GM19238 (cell line): ENCODE measurements around the gene SCAND1.
"Not testable (repeated sequence)": the region's sequence is repeated elsewhere in the genome, so short reads cannot be mapped to it uniquely, and the experiment has no call there.

Source experiments
- DNase-seq: peaks from one replicate; pipeline ENCODE4 v3.0.0; 2011; ENCODE audit warnings: low spot score; ENCODE audit not compliant: insufficient read length

Gene SCAND1

DNA sequence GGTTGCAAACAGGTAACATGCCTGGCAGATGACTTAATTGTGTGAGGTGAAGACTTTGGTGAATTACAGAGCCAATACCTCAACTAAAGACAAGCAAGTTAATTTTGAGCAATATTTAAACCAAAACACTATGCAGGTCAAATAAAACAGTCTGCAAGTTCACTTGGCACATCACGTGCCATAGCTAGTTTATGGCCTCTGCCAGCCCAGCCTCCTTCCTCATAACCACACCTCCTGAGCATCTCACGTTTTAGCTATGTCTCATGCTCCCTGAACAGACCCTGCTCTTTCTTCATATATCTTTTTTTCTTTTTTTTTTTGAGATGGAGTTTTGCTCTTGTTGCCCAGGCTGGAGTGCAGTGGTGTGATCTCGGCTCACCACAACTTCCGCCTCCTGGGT is 9.6 kb upstream of the SCAND1 start:
- no peak for DNase-seq

DNA sequence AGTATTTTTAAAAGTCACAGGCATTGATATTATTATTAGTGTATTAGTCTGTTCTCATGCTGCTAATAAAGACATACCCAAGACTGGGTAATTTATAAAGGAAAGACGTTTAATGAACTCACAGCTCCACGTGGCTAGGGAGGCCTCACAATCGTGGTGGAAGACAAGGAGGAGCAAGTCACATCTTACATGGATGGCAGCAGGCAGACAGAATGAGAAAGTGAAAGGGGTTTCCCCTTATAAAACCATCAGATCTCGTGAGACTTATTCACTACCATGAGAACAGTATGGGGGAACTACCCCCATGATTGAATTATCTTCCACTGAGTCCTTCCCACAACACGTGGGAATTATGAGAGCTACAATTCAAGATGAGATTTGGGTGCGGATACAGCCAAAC is 5.0 kb upstream of the SCAND1 start:
- DNase-seq, result not testable (repeated sequence)

DNA sequence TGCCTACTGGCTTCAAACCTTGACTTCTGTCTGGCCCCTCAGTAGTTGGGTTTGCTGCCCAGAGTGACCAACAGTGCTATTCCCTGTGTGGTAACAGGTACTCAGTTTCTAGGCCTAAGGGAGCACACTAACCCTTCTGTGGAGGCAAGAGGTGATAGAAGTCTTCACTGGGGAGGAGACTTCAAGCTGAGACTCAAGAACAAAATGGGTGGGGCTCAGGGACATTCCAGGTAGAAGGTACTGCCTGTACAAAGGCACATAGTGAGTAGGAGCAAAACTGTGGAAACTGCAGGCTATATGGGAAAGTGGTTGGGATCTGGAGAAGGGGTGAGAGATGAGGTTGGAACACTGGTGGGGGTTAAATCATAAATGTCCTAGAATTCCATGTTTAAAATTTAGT is 2.3 kb upstream of the SCAND1 start:
- no peak for DNase-seq

DNA sequence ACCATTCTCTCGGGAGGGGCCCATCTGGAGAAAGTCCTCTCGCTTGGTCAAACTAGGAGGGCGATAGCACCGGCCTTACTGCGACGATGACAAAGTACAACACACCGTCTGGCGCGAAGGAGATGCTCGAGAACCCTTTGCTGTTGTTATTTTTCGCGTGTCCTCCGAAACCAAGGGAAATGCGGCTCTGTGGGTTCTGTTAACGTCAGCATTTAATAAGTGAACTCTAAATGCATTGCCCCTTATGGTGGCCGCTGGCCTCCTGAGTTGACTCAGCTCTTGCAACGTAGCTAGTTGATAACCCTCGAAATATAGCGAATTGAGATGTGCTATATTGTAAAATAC is 577 bp upstream of the SCAND1 start:
- peak; percentile 17 for DNase-seq

DNA sequence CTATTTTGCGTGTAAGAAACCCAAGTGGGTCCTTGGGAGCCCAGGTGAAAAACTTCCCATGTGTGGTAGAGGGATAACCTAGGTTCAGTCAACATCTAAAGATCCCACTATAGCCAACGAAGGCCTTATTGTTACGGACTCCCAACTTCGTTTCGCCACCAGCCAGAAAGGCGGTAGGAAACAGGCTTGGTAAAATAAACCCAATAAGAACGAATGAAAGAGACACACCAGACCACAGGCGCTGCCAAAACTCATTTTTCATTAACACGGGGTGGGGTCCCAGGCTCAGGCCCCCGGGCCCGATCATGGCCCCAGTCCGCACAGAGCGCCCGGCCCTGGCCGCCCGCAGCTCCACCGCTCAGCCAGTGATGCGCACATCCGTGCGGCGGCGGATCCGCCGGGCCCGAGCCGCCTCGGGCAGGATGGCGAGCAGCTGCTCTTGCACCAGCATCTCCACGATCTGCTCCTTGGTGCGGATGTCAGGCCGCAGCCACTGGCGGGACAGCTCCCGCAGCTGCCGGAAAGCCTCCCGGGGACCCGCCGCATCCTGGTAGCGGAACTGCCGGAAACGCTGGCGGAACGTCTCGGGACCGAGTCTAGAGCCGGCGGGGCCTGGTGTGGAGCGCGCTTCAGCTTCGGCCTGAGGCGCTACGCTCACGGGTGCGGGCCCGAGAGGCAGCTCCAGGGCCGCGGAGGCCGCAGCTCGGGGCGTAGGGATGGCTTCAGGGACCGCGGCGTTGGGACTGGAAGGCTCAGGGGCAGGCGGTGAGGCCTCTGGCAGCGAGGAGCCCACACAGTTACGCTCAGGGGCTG is 709 bp downstream of the SCAND1 start:
- peak; percentile 51 for DNase-seq

DNA sequence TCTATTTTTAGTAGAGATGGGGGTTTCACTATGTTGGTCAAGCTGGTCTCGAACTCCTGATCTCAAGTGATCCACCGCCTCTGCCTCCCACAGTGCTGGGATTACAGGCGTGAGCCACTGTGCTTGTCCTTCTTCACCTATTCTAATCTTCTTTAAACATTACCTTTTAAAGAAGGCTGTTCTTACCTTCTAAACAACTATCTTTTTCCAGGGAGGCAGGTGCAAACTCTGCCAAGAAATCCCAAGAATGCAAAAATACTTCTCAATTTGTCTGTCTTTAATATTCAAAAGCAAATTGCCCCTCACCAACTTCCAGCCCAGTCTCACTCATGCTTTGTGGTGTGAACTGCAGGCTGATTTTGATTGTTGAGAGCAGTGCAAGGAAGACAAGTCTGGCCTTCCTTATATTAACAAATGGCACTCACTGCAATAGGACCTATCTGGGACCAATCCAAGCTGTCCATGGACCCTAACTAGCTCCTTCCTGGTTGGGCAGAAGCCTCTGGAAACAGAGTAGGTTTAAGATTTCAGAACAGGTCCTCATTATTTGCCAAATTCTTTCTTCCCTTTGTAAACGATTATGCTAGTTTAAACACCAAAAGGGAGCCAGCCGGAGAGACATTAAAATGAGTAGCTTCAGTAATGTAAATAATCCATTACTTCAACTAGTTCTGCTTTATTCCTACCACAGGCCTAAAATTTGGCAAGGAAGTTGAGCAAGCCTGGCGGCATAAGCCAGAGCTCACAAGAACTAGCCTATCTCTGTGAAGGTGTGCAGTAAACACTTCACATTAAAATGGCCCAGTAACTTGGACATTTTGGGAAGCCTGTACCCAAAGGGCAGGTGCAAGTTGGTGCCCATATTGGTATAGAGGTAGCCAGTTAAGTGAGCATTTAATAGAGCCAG is 1.6 kb downstream of the SCAND1 start:
- DNase-seq, result no peak

DNA sequence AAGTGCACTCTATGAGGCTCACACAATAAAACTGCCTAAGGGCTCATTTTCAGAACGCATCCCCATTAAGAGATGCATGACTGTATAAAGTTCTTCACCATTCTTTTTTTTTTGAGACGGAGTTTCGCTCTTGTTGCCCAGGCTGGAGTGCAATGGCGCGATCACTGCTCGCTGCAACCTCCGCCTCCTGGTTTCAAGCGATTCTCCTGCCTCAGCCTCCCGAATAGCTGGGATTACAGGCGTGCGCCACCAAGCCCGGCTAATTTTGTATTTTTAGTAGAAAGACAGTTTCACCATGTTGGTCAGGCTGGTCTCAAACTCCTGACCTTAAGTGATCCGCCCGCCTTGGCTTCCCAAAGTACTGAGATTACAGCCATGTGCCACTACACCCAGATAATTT is 2.2 kb downstream of the SCAND1 start:
- not testable (repeated sequence) for DNase-seq

DNA sequence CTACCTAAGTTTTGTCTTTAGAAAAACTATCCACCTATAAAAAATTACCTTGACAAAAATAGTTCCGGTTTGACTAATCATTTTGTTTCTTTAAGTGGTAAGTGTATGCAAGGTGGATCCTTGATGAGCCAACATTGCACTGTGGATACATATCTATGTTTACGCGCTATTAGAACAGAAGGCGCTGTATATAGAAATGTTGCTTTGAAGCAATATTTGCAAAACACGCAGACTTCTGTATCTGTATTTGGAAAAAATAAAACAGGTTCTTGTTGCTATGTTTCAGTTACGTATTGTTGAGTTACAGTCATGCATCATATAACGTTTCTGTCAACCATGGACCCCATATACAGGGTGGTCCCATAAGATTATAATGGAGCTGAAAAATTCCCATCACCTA is 4.2 kb downstream of the SCAND1 start:
- no peak for DNase-seq

DNA sequence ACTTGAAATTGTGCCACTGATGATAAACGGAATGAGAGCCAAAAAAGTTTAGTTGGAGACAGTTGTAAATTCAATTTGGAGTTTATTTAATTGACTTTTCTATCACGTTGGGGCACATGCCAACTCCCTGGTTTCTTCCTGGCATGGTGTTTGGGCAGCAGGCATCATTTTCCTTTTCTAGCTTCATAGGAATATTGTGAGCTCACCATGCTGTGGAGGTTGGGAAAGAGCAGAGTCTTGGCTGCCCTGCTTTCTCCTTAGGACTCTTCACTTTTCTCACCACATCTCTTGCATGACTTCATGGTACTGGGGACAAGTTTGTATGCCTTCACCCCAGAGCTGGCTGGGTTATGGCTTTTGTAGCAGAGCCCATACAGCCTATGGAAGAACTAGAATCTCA is 6.4 kb downstream of the SCAND1 start:
- no peak for DNase-seq

DNA sequence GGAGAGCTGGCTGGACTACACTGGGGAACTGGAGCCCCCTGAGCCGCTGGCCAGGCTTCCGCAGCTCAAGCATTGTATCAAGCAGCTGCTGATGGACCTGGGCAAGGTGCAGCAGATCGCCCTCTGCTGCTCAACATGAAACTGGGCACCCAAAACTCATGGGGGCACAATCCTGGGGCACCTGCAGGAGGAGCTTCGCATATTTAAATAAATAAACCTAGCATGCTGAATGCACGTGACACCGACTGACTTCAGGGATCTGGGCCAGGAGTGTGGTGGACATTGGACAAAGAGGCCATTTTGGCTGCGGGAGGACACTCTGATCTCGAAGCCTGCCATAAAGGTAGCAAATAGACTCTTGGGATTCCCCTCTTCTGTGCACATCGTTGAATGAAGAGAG is 6.8 kb downstream of the SCAND1 start:
- DNase-seq, result no peak

DNA sequence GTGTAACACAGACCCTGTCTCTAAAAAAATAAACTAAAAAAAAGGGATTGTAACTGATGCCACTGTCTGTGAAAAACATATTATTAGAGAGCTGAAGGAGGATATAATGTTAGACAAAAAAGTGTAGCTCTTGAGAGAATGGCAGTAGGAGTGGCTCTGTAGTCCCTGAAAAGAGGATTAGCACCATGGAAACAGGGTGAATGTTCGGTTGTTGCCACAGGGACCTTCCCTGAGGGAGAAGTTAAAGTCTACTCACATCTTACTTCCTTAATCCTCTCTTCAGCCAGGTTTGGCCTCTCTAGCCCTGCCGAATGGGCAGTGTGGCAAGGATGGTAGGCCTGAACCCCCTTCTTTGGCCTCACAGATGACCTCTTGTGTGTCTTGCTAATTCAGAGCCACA is 12.1 kb downstream of the SCAND1 start:
- no peak for DNase-seq

DNA sequence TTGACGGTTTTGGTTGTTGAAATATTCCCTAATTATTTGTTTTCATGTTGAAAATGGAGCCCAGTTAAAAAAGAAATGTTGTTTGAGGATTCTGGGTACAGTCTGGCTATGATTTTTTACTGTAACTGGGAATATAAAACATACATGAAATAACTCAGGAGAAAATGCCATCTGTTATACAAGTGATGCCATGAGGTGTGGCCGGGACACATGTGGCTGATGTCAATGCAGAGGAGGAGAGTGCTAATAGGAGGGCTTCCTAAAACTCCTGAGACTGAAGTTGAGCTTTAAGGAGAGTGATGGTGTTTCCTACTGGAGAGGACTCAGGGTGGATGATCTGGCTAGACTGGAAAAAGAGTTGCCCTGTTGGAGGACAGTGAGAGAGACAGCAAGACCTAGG is 12.7 kb downstream of the SCAND1 start:
- no peak for DNase-seq

DNA sequence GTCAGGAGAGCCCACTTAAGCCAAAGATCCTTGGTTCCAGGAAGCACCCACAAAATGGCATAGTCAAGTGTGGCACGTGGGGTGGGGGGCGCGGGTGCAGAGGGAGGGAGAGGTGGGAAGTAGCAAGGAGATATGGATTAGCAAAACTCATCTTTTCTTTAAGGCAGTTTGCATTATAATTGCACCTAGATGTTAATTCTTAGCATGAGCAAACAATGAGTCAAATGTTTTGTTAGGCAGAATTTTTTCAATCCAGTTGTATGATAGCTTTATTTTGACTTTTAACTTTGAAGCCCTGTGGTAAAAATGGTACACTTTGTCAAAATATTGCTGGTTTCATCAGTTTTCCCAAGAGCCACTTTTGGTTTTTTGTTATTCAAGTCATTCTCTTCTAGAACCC is 15.0 kb downstream of the SCAND1 start:
- no peak for DNase-seq

DNA sequence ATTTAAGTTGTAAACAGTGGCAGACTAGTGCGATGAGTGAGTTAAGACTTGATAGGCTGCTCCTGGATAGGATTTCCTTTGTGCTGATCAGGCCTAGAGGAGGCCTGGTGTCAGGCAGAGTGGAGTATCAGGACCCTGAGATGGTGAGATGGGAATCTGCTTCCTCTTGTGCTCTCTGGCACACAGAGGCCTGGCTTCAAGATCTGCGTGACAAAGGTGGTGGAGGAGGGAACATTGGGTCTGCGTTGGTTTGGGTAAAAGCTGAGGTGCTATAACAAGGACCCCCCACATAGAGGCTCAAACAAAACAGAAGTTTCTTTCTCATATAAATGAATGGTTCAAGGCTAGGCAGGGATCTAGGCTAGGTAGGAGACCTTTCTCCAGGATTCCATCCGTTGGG is 20.3 kb downstream of the SCAND1 start:
- DNase-seq, result no peak

DNA sequence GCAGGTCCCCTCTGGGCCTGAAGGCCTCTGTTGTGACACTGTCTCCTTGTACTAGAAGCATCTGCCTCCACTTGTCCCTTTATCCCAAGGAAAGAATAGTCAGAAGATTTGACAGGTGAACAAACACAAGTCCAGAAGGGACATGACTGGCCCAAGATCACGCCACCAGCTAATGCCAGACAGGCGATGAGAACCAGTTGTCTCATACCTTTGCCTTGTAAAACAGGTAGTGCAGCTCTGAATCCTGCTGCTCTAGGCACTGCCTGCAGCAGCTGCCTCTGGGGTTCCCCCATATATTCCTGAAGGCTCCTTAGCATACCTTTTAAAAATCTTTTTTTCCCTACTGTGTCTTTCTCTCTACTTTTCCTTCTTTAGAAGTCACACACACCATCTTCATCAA is 25.0 kb downstream of the SCAND1 start:
- DNase-seq, result no peak

DNA sequence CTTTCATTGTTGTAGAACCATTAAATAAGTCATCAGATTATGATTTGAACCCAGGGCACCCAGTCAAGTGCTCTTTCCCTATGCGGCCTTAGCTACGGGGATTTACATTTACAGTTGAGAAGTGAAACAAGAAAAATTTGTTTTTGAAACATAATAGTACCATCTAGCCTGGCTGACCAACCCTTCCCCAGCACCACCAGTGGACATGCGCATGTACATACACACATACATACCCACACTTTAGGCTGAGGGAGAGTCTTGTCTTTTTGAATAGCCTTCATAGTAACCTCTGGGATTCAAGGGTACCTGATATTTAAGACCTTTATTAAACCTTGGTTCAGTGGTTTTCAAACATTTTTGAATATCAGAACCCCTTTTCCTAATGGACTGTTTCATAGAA is 33.8 kb downstream of the SCAND1 start:
- DNase-seq, result no peak

DNA sequence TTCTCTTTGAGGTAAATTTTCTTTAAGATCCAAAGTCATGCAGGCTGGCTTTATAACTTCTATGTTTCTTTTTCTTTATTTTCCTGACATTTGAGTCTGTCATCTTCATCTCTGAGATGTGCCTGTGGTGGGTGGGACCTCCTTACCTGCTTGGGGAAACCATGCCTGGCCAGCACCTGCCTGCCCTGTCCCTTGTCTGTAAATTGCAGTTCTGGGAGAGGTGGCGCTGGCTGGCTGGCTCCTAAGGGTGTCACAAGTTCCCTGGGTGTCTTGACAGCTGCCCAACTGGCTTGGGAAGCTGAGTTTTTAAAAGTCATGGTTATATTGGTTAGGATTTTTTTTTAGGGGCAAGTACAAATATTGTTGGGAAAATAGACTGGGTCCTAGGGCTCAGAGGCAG is 36.3 kb downstream of the SCAND1 start:
- DNase-seq, result no peak

DNA sequence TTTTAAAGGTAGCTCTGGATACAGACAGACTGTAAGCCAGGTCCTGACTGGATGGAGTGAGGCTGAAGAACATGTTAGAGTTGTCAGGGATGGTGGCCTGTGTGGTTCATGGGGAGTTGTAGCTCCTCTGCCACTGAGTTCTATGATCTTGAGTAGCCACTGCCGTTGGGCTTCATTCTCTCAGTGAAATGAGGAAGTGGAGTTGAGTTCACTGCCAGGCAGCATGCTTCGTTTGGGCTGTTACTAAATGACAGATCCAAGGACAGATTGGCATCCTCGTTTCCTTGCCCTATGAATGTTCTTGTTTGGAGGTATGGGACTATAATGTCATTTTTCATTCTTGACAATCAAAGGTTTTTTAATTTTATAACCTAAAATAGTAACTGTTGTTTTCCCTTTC is 37.2 kb downstream of the SCAND1 start:
- DNase-seq, result no peak

DNA sequence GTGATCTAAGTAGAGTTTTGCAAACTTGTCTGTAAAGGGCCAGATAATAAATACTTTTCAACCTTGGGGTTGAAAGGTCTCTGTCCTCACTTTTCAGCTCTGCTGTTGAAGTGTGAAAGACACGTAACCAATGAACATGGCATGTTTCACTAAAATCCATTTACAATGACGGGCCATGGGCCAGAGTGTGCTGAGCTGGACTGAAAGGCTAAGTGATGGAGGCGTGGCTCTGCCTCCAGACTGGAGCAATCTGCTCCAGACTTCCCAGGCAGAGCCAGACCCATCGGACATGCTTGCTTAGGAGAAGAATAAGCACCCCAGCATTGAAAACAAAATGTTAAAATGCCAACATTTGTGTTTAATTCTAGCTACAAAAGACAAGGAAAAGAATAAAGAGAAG is 41.4 kb downstream of the SCAND1 start:
- DNase-seq, result no peak

DNA sequence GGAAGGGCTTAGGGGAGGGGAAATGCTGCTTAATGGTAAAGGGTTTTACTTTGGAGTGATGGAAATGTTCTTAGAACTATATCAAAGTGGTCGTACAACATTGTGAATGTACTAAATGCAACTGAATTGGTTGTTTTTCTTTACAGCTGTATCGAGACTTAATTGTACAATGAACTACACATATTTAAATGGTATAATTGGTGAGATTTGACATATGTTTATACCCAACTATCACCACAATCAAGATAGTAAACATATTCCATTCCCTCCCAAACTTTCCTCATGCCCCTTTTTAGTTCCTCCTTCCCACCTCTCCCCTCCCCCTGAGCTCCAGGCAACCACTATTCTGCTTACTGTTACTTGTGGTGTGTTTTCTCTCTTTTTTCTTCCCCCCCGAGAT is 44.0 kb downstream of the SCAND1 start:
- no peak for DNase-seq

DNA sequence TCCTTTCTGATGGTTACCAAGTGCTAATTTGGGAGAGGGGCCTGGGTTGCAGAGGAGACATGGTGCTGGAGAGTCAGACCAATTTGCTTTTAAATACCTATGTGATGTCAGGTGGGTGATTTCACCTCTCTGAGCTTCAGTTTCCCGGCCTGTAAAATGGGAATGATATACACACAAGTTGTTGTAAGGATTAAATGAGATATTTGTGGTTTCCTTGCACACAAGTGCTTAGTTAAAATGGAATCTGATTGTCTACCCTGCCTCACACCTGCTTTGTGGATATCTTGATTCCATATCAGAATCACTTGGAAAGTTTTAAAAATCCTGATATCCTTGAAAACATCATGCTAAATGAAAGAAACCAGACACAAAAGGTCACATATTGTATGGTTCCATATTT is 44.5 kb downstream of the SCAND1 start:
- DNase-seq, result no peak

DNA sequence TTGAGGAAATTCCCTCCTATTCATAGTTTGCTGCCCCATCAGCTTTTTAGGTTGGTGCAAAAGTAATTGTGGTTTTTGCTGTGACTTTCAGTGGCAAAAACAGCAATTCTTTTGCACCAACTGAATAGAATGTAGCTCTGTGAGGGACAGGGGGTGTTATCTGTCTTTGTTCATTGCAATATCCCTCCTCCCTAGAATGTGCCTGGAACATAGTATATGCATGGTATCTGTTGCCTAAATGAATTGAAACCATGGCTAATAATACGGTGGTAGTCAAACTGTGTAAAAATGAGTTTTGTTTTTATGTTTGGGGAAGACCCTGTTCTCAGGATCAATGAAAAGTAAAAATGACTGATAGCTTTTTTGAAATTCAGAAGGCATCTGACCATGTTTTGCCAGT is 45.1 kb downstream of the SCAND1 start:
- no peak for DNase-seq

DNA sequence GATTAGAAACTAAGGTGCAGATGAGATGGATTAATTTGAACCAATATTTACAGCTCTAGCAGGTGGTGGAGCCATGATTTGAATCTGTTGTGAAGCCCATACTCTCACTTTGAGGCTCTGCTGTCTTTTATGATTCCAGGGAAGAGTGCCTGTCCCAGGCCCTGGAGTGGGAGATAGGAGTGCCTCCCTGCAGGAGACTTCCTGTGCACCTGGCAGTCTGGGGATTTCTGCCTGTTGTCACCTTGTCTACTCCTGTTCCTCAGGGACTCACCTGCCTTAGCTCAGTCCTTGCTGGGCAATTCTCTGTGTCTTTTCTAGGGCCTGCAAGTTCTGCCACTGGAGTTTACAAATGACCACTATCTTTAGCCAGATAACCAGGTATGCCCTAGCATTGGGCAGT is 46.3 kb downstream of the SCAND1 start:
- DNase-seq, result no peak
